Endothelial cell of umbilical vein (primary cell): ENCODE data around the gene ALDH7A1. TPM values are rescaled to one million over a fixed set of nuclear protein-coding genes. Genes with fewer than 3 reads are reported as not detected.

ENCODE experiments used
- BruUV-seq: library from RNA; stranded (reverse); fragments of 400-500 nt; replicated peaks from 2 replicates; lab custom pipeline; 2021; lab: Mats Ljungman, UMichigan
- CTCF ChIA-PET: fragments of 300-600, 350-600 bp; sonication (Branson Sonifier 250); formaldehyde crosslinking; loops from one replicate; lab custom pipeline; 2021; ENCODE audit warnings: antibody characterized with exemption, inconsistent platforms; lab: Charles Lee
- POLR2A ChIA-PET: fragments of 300-600, 350-600 bp; sonication (Branson Sonifier 250); formaldehyde crosslinking; loops from one replicate; lab custom pipeline; 2021; ENCODE audit warnings: antibody characterized with exemption, inconsistent platforms; lab: Charles Lee
- DNase-seq: peaks from one replicate; pipeline ENCODE4 v3.0.0-alpha.2; 2011; ENCODE audit warnings: low read depth, low spot score
- FAIRE-seq: peaks from 2 replicates; lab custom pipeline; 2011; peaks lifted over from hg19 to GRCh38; lab: Jason Lieb, UNC
- H2AFZ ChIP-seq: 2 replicates; pipeline ENCODE4 v1.6.0; 2012; ENCODE audit warnings: low read depth, low read length, control low read depth, inconsistent platforms
- H3K27ac ChIP-seq: 2 replicates; pipeline ENCODE4 v1.5.1; 2011; ENCODE audit warnings: low read depth, mild to moderate bottlenecking, control low read depth, low read length, moderate library complexity; ENCODE audit not compliant: insufficient read depth
- H3K27me3 ChIP-seq, 2 experiments: 2 replicates each; pipeline versions ENCODE4 v1.6.0 to v1.6.1; 2011; ENCODE audit warnings: low read length in 2 of 2, mixed read lengths in 1 of 2; ENCODE audit not compliant: control insufficient read depth in 2 of 2, insufficient read depth in 2 of 2
- H3K36me3 ChIP-seq, 2 experiments: 2 replicates in 1 of 2; 3 replicates in 1 of 2; pipeline ENCODE4 v1.5.1; 2011; ENCODE audit warnings: low read length in 2 of 2, mild to moderate bottlenecking in 1 of 2, moderate library complexity in 1 of 2; ENCODE audit not compliant: control insufficient read depth in 2 of 2, insufficient read depth in 2 of 2; ENCODE audit errors: extremely low read depth in 1 of 2
- H3K4me1 ChIP-seq: 3 replicates; pipeline ENCODE4 v1.5.1; 2011; ENCODE audit warnings: mild to moderate bottlenecking, low read length; ENCODE audit not compliant: control insufficient read depth, insufficient read depth; ENCODE audit errors: extremely low read depth
- H3K4me2 ChIP-seq: 2 replicates; pipeline ENCODE4 v1.6.1; 2011; ENCODE audit warnings: low read length, control low read depth, mixed read lengths; ENCODE audit not compliant: insufficient read depth
- H3K4me3 ChIP-seq, 3 experiments: fragments of 200-600 bp in 1 of 3; sonication (generic), shearing (Covaris generic) in 1 of 3; replicated peaks in 1 of 3; 2 replicates each; pipeline ENCODE4 v1.5.1; 2011 to 2016; ENCODE audit warnings: control low read depth in 3 of 3, low read length in 3 of 3, mild to moderate bottlenecking in 2 of 3, inconsistent platforms in 1 of 3, low read depth in 1 of 3, moderate library complexity in 1 of 3; ENCODE audit not compliant: insufficient read depth in 1 of 3
- H3K79me2 ChIP-seq: 2 replicates; pipeline ENCODE4 v1.6.0; 2012; ENCODE audit warnings: low read length, inconsistent platforms; ENCODE audit not compliant: control insufficient read depth, insufficient read depth
- H3K9ac ChIP-seq: replicated peaks from 2 replicates; pipeline ENCODE3; 2011; ENCODE audit warnings: low read length, control low read depth; ENCODE audit not compliant: insufficient read depth; ENCODE audit errors: extremely low read depth
- H3K9me1 ChIP-seq: replicated peaks from 3 replicates; pipeline ENCODE4 v1.6.0; 2011; ENCODE audit warnings: mild to moderate bottlenecking, low read length; ENCODE audit not compliant: control insufficient read depth, insufficient read depth; ENCODE audit errors: extremely low read depth
- H3K9me3 ChIP-seq: replicated peaks from 2 replicates; pipeline ENCODE4 v1.5.1; 2012; ENCODE audit warnings: low read length, inconsistent platforms; ENCODE audit not compliant: control insufficient read depth, insufficient read depth
- H4K20me1 ChIP-seq: replicated peaks from 2 replicates; pipeline ENCODE3; 2011; ENCODE audit warnings: mild to moderate bottlenecking, low read length; ENCODE audit not compliant: control insufficient read depth, insufficient read depth; ENCODE audit errors: extremely low read depth
- EZH2 ChIP-seq: IDR thresholded peaks from 2 replicates; pipeline ENCODE4 v1.6.1; 2012; ENCODE audit warnings: borderline replicate concordance, low read depth, mild to moderate bottlenecking, moderate library complexity, low read length, inconsistent platforms; ENCODE audit not compliant: severe bottlenecking
- FOS ChIP-seq: IDR thresholded peaks from 2 replicates; pipeline ENCODE4 v1.6.1; 2011; ENCODE audit warnings: mild to moderate bottlenecking, low read length, moderate library complexity, borderline replicate concordance; ENCODE audit not compliant: insufficient read depth
- GATA2 ChIP-seq: IDR thresholded peaks from 2 replicates; pipeline ENCODE4 v1.7.0; 2011; ENCODE audit warnings: low read depth, mild to moderate bottlenecking, moderate library complexity, mixed read lengths, low read length; ENCODE audit not compliant: insufficient read length, insufficient read depth
- JUN ChIP-seq: IDR thresholded peaks from 2 replicates; pipeline ENCODE4 v1.6.1; 2011; ENCODE audit warnings: borderline replicate concordance, low read depth; ENCODE audit not compliant: insufficient read length, insufficient read depth
- MYC ChIP-seq: IDR thresholded peaks from one replicate; pipeline ENCODE4 v1.6.1; 2011; ENCODE audit warnings: mild to moderate bottlenecking, low read depth, low read length
- POLR2A ChIP-seq: IDR thresholded peaks from 2 replicates; pipeline ENCODE4 v1.6.1; 2012; ENCODE audit warnings: low read depth, mild to moderate bottlenecking, control low read depth, low read length
- POLR2AphosphoS5 ChIP-seq: IDR thresholded peaks from 2 replicates; pipeline ENCODE4 v1.6.1; 2012; ENCODE audit warnings: low read depth, mild to moderate bottlenecking, control low read depth, low read length, moderate library complexity; ENCODE audit not compliant: insufficient read depth
- dilution Hi-C: fragments of 300-500 bp; cut with MboI; formaldehyde crosslinking; loops from one replicate; pipeline ENCODE4 v1.15.0; 2019; ENCODE audit warnings: low sequenced_read_pairs; ENCODE audit not compliant: extremely low pct_ligation_motif_present
- intact Hi-C: fragments of 100-400 bp; cut with micrococcal nuclease; formaldehyde crosslinking; loops from one replicate; pipeline ENCODE4 v1.10.0; 2022
- polyA plus RNA-seq, 4 experiments: library from polyadenylated mRNA; depleted of rRNA in 3 of 4; stranded (reverse) in 3 of 4; unstranded in 1 of 4; fragments of >200 nt; gene quantifications; 2 replicates each; pipeline versions ENCODE4 v1.2.1 to v1.2.3, GENCODE V29; 2011 to 2012; ENCODE audit warnings: missing spikeins in 1 of 4
- total RNA-seq: library from RNA; stranded (reverse); gene quantifications from 2 replicates; pipeline ENCODE4 v1.2.3, GENCODE V29; 2021
- TF ChIP-seq, protein P1 (sequence below), 2 donors: IDR thresholded peaks; 1 replicate in 1 of 2; 2 replicates in 1 of 2; pipeline ENCODE4 v1.5.1; 2011; ENCODE audit warnings: low read length in 2 of 2, mild to moderate bottlenecking in 2 of 2, moderate library complexity in 2 of 2, control low read depth in 1 of 2, inconsistent platforms in 1 of 2, low read depth in 1 of 2; ENCODE audit not compliant: insufficient read depth in 1 of 2; ENCODE audit errors: extremely low read depth in 1 of 2
- TF ChIP-seq, protein P2 (sequence below): IDR thresholded peaks from 2 replicates; pipeline ENCODE4 v1.6.1; 2011; ENCODE audit not compliant: insufficient read depth, insufficient read length

ALDH7A1 gene
- total and polyA plus RNA-seq, 2 donors (not counting 3 experiments of a cell fraction or from before 2014, with no cell fraction given): 43.6 to 103 TPM

DNA sequence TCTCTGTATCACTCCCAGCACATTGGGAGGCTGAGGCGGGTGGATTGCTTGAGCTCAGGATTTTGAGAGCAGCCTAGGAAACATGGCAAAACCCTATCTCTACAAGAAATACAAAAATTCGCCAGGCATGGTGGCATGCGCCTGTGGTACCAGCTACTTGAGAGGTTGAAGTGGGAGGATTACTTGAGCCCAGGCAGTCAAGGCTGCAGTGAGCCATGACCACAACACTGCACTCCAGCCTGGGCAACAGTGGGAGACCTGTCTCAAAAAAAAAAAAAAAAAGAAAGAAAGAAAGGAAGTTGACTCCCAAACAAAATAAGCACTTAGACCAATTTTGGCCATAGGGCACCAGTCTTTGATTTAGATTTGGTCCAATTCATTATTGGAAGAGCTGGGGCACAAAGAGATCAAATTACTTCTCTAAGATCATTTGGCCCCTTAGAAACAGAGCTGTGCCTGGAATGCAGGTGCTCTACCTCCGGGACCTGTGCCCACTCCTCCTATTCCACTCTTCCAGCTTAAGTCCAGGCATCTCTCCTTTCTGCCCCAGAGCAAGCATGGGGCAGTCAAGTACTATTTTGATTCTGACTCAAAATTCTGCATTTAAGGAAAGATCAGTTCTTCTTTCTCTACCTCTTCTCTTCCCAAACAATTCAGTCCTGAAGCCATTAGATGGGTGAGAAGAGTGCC lies 59.0 kb downstream of the ALDH7A1 start:
- POLR2A ChIA-PET: no interaction called here
- dilution Hi-C loops: loop anchor here (25.0 kb wide), 1 partner anchor 199 kb away; no protein-coding TSS in a partner anchor

More for the DNA sequence above, 59.0 kb downstream of the ALDH7A1 start:
- intact Hi-C loops: no loop called here
- no TSS peak for BruUV-seq
- Histone ChIP-seq H4K20me1 (no peaks in the 10 kb centered on the region), H3K4me1 (no peaks in the 10 kb centered on the region), H3K9ac (no peak overlapping the region), H3K9me1 (no peaks in the 10 kb centered on the region), H3K79me2 (no peaks in the 10 kb centered on the region), H3K4me3 (no peak overlapping the region), H3K27ac (no peak overlapping the region), H3K4me2 (no peak overlapping the region), H3K9me3 (no peaks in the 10 kb centered on the region), H3K36me3 (no peaks in the 10 kb centered on the region), H3K27me3 (peaks cover 0 to 2% of the 10 kb centered on the region in 2 experiments), H2AFZ (no peak overlapping the region)
- CTCF ChIA-PET: interaction anchor here (1.0 to 1.9 kb wide), 2 partner anchors 59 to 183 kb away, joined by 3 to 6 read pairs; partner anchors contain the start of gene ALDH7A1
- FAIRE-seq (no peak), DNase-seq (no peak)
- TF ChIP-seq MYC (no peak), POLR2AphosphoS5 (no peak), JUN (no peak), GATA2 (no peak), FOS (no peak), POLR2A (no peak), EZH2 (no peak)
- TF ChIP-seq, protein P1, sequence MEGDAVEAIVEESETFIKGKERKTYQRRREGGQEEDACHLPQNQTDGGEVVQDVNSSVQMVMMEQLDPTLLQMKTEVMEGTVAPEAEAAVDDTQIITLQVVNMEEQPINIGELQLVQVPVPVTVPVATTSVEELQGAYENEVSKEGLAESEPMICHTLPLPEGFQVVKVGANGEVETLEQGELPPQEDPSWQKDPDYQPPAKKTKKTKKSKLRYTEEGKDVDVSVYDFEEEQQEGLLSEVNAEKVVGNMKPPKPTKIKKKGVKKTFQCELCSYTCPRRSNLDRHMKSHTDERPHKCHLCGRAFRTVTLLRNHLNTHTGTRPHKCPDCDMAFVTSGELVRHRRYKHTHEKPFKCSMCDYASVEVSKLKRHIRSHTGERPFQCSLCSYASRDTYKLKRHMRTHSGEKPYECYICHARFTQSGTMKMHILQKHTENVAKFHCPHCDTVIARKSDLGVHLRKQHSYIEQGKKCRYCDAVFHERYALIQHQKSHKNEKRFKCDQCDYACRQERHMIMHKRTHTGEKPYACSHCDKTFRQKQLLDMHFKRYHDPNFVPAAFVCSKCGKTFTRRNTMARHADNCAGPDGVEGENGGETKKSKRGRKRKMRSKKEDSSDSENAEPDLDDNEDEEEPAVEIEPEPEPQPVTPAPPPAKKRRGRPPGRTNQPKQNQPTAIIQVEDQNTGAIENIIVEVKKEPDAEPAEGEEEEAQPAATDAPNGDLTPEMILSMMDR (IDR thresholded peaks at IDR 0.05; ENCODE audit: extremely low read depth in 1 of 2, insufficient read depth in 1 of 2, low read depth in 1 of 2, low read length in 2 of 2): no peak
- TF ChIP-seq, protein P2, sequence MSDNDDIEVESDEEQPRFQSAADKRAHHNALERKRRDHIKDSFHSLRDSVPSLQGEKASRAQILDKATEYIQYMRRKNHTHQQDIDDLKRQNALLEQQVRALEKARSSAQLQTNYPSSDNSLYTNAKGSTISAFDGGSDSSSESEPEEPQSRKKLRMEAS: no peak
